PC-3 (cell line): ENCODE data around the gene LEMD2. TPM values are rescaled to one million over a fixed set of nuclear protein-coding genes. Genes with fewer than 3 reads are reported as not detected.
A peak's percentile ranks its signal among the peaks of the same experiment; 100 is the strongest.

Experiments used
- ATAC-seq: fragments of 200-7000 bp; cut with Tn5 transposase; 2 replicates; pipeline ENCODE4 v1.9.1; 2020; ENCODE audit warnings: mild to moderate bottlenecking, moderate library complexity
- BruUV-seq: library from RNA; stranded (reverse); fragments of 400-500 nt; replicated peaks from 2 replicates; lab custom pipeline; 2021; lab: Mats Ljungman, UMichigan
- CTCF ChIA-PET: fragments of 300-600 bp; sonication (Branson Sonifier 250); formaldehyde crosslinking; loops from one replicate; lab custom pipeline; 2022; ENCODE audit warnings: antibody characterized with exemption; lab: Charles Lee
- POLR2A ChIA-PET: fragments of 300-600 bp; sonication (Branson Sonifier 250); formaldehyde crosslinking; loops from one replicate; lab custom pipeline; 2022; ENCODE audit warnings: antibody characterized with exemption; ENCODE audit not compliant: unreplicated experiment; lab: Charles Lee
- DNase-seq: peaks from one replicate; pipeline ENCODE4 v3.0.0-alpha.2; 2015
- H2AFZ ChIP-seq: fragments of 300-600 bp; sonication (generic); 2 replicates; pipeline ENCODE4 v1.6.0; 2016; ENCODE audit warnings: antibody characterized with exemption, low read length
- H3F3A ChIP-seq: fragments of 300-600 bp; sonication (generic); one replicate; pipeline ENCODE4 v1.6.0; 2017; ENCODE audit warnings: antibody characterized with exemption, low read length, control low read depth, mild to moderate bottlenecking; ENCODE audit not compliant: unreplicated experiment
- H3K27ac ChIP-seq: fragments of 300-600 bp; sonication (generic); 2 replicates; pipeline ENCODE4 v1.5.1; 2016; ENCODE audit warnings: mild to moderate bottlenecking, low read length
- H3K27me3 ChIP-seq: fragments of 300-600 bp; sonication (generic); 2 replicates; pipeline ENCODE4 v1.6.1; 2016; ENCODE audit warnings: low read length, mixed read lengths
- H3K36me3 ChIP-seq: fragments of 300-600 bp; sonication (generic); 2 replicates; pipeline ENCODE4 v1.6.1; 2016; ENCODE audit warnings: low read depth, mixed run types, low read length, mixed read lengths
- H3K4me1 ChIP-seq: fragments of 300-600 bp; sonication (generic); 2 replicates; pipeline ENCODE4 v1.5.1; 2016; ENCODE audit warnings: low read length; ENCODE audit not compliant: insufficient read depth
- H3K4me2 ChIP-seq: fragments of 300-600 bp; sonication (generic); 2 replicates; pipeline ENCODE4 v1.6.0; 2016; ENCODE audit warnings: low read length
- H3K4me3 ChIP-seq: fragments of 300-600 bp; sonication (generic); 2 replicates; pipeline ENCODE4 v1.5.1; 2016; ENCODE audit warnings: mild to moderate bottlenecking, low read length, mixed read lengths
- H3K79me2 ChIP-seq: fragments of 300-600 bp; sonication (generic); 2 replicates; pipeline ENCODE4 v1.6.1; 2017; ENCODE audit warnings: low read length, mixed read lengths
- H3K9ac ChIP-seq: fragments of 300-600 bp; sonication (generic); 2 replicates; pipeline ENCODE4 v1.6.0; 2016; ENCODE audit warnings: mild to moderate bottlenecking, low read length
- H3K9me2 ChIP-seq: fragments of 300-600 bp; sonication (generic); replicated peaks from 2 replicates; pipeline ENCODE4 v1.6.1; 2016; ENCODE audit warnings: mixed run types, low read length, mixed read lengths
- H3K9me3 ChIP-seq: fragments of 300-600 bp; sonication (generic); 2 replicates; pipeline ENCODE4 v1.6.1; 2016; ENCODE audit warnings: low read length, mixed read lengths
- H4K20me1 ChIP-seq: fragments of 300-600 bp; sonication (generic); 2 replicates; pipeline ENCODE4 v1.6.1; 2016; ENCODE audit warnings: low read length, mixed read lengths
- EZH2 ChIP-seq: fragments of 300-600 bp; sonication (generic); IDR thresholded peaks from one replicate; pipeline ENCODE4 v1.6.1; 2017; ENCODE audit warnings: antibody characterized with exemption, mild to moderate bottlenecking, low read length; ENCODE audit not compliant: unreplicated experiment
- EZH2phosphoT487 ChIP-seq: fragments of 300-600 bp; sonication (generic); IDR thresholded peaks from 2 replicates; pipeline ENCODE4 v1.6.1; 2018; ENCODE audit warnings: mild to moderate bottlenecking, antibody characterized with exemption, low read length, borderline replicate concordance
- intact Hi-C: fragments of 100-400 bp; cut with micrococcal nuclease; formaldehyde crosslinking; loops from 2 replicates; pipeline ENCODE4 v1.9.0; 2023
- total RNA-seq: library from RNA; depleted of rRNA; stranded (reverse); fragments of >200 nt; gene quantifications from 2 replicates; pipeline ENCODE4 v1.2.3, GENCODE V29; 2014
- TF ChIP-seq, protein P1 (sequence below): fragments of 300-600 bp; sonication (generic); conservative IDR thresholded peaks from 2 replicates; pipeline ENCODE4 v1.5.1; 2017; ENCODE audit warnings: antibody characterized with exemption, low read depth, mild to moderate bottlenecking, low read length

LEMD2 gene
- total RNA-seq, 1 experiment from 2014 or later: 54.5 TPM

DNA sequence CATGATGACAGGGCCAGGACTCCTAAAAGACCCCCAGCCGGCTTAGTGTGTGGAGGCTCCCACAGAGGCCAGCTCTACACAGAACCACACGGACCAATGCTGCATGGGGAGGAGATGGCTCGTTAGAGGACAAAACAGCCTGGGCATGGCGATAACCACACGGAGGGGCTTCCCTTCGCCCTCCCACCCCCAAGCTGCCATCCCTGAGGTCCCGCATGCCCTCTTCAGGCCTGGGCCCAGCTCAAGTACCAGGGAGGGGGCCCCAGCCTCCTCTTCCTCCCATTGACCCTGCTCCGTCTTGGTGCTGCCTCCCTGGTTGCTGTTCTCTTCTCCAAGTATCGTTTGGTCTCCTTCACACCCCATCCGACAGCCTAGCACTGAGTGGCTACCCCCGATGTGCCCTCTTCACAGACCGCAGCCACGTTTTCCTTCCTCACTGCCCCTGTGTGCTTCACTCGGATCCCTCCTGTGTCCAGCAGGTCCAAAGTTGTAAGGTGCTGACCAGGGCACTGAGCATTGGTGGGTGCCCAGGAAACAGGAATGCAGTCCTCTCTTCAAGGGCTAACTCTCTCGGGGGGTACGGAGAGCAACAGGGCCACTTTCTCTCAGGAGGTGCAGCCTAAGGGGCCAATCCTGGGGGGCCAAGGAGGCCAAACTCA is 24.4 kb upstream of the LEMD2 start:
- no peak overlapping the region for H3K27ac ChIP-seq
- no peaks in the 10 kb centered on the region for H3F3A ChIP-seq
- H4K20me1 ChIP-seq: no peaks in the 10 kb centered on the region
- H3K9me2 ChIP-seq: no peaks in the 10 kb centered on the region
- DNase-seq (no peak), ATAC-seq (no peak)
- no peaks in the 10 kb centered on the region for H3K36me3 ChIP-seq
- no TSS peak for BruUV-seq
- TF ChIP-seq, protein P1, sequence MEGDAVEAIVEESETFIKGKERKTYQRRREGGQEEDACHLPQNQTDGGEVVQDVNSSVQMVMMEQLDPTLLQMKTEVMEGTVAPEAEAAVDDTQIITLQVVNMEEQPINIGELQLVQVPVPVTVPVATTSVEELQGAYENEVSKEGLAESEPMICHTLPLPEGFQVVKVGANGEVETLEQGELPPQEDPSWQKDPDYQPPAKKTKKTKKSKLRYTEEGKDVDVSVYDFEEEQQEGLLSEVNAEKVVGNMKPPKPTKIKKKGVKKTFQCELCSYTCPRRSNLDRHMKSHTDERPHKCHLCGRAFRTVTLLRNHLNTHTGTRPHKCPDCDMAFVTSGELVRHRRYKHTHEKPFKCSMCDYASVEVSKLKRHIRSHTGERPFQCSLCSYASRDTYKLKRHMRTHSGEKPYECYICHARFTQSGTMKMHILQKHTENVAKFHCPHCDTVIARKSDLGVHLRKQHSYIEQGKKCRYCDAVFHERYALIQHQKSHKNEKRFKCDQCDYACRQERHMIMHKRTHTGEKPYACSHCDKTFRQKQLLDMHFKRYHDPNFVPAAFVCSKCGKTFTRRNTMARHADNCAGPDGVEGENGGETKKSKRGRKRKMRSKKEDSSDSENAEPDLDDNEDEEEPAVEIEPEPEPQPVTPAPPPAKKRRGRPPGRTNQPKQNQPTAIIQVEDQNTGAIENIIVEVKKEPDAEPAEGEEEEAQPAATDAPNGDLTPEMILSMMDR: no peak
- no peak for TF ChIP-seq EZH2phosphoT487
- no peak for TF ChIP-seq EZH2
- H3K4me1 ChIP-seq: no peaks in the 10 kb centered on the region
- H3K27me3 ChIP-seq: peaks cover 63% of the 10 kb centered on the region
- ChIA-PET CTCF (no interaction called here), POLR2A (no interaction called here)
- intact Hi-C loops: no loop called here
- no peak overlapping the region for H3K9ac ChIP-seq
- no peaks in the 10 kb centered on the region for H3K9me3 ChIP-seq
- H3K4me2 ChIP-seq: no peak overlapping the region
- no peak overlapping the region for H2AFZ ChIP-seq
- H3K4me3 ChIP-seq: no peak overlapping the region
- H3K79me2 ChIP-seq: no peaks in the 10 kb centered on the region

DNA sequence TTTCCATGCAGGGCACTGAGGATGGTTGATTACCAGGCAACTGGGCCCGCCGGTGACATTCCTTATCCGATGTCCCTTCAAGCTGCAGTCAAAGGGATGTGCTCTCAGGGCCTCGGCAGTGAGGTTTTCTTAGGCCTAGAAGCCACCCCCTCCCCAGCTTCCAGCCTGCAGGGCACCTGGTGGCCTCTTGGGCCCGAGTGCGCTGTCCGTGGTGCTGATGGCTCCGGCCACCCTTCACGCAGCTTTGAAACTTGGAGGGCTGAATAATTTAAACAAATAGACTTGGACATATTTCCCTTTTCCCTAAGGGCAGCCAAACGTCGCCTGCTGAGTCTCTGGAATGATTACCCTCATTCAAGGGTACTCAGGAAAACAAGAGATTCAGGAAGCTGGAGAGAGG is 23.7 kb upstream of the LEMD2 start:
- Histone ChIP-seq H4K20me1 (no peaks in the 10 kb centered on the region), H3F3A (no peaks in the 10 kb centered on the region), H3K27me3 (peaks cover 63% of the 10 kb centered on the region), H3K36me3 (no peaks in the 10 kb centered on the region), H3K9me2 (no peaks in the 10 kb centered on the region), H2AFZ (no peak overlapping the region), H3K27ac (no peak overlapping the region), H3K9me3 (no peaks in the 10 kb centered on the region), H3K4me1 (no peaks in the 10 kb centered on the region), H3K4me3 (no peak overlapping the region), H3K79me2 (no peaks in the 10 kb centered on the region), H3K9ac (no peak overlapping the region), H3K4me2 (no peak overlapping the region)
- ATAC-seq: peak; percentile 74
- peak; percentile 68 for DNase-seq
- TF ChIP-seq, protein P1: no peak
- TF ChIP-seq EZH2: no peak
- TF ChIP-seq EZH2phosphoT487: no peak
- ChIA-PET CTCF (interaction anchor here (0.6 kb wide), 1 partner anchor 13 kb away, joined by 3 read pairs; no protein-coding TSS in a partner anchor), POLR2A (no interaction called here)
- no TSS peak for BruUV-seq
- intact Hi-C loops: no loop called here

DNA sequence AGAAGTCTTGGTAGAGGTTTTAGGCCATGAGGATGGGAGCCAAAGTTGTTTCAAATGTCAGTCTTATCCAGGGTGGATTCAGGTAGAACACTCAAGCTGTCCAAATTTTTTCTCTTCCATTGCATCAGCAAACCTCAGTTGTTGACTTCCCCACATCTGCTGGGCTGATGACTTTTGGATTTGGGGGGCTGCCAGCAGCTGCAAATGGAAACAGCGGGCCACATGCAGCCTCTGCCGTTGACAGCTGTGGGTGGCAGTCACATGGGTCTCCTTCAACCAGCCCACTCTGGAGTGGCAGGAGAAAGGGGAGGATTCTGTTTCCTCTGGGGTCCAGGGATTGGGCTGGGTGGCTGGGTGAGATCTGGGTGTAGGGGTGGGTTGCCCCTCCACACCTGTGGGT is 20.7 kb upstream of the LEMD2 start:
- TF ChIP-seq, protein P1: no peak
- TF ChIP-seq EZH2phosphoT487 (no peak), EZH2 (no peak)
- ATAC-seq: no peak
- Histone ChIP-seq H3K79me2 (no peaks in the 10 kb centered on the region), H3F3A (no peaks in the 10 kb centered on the region), H3K27me3 (peaks cover 65% of the 10 kb centered on the region), H3K4me2 (no peak overlapping the region), H3K27ac (no peak overlapping the region), H3K36me3 (no peaks in the 10 kb centered on the region), H3K4me1 (no peaks in the 10 kb centered on the region), H3K9ac (no peak overlapping the region), H3K4me3 (no peak overlapping the region), H2AFZ (no peak overlapping the region), H3K9me3 (no peaks in the 10 kb centered on the region), H3K9me2 (no peaks in the 10 kb centered on the region), H4K20me1 (no peaks in the 10 kb centered on the region)
- ChIA-PET CTCF (no interaction called here), POLR2A (no interaction called here)
- intact Hi-C loops: no loop called here
- BruUV-seq: no TSS peak
- no peak for DNase-seq
